AG04450 (cell line): ENCODE measurements around the gene NFIA. TPM values are rescaled to one million over a fixed set of nuclear protein-coding genes. Genes with fewer than 3 reads are reported as not detected.

Experiments used
- CTCF ChIA-PET: fragments of 300-600, 350-600 bp; formaldehyde crosslinking; extraction: SDS; loops from one replicate; lab custom pipeline; 2022; ENCODE audit warnings: antibody characterized with exemption, inconsistent platforms; lab: Charles Lee
- POLR2A ChIA-PET: fragments of 350-600 bp; formaldehyde crosslinking; extraction: SDS; loops from one replicate; lab custom pipeline; 2021; ENCODE audit warnings: antibody characterized with exemption, inconsistent platforms; lab: Yijun Ruan, JAX
- DNase-seq: peaks from one replicate; pipeline ENCODE4 v3.0.0-alpha.2; 2011; ENCODE audit warnings: low read depth, low spot score
- H3K27ac ChIP-seq: one replicate; pipeline ENCODE4 v1.5.1; 2012; ENCODE audit warnings: low read depth, low read length, control low read depth
- H3K27me3 ChIP-seq: one replicate; pipeline ENCODE4 v1.6.0; 2012; ENCODE audit warnings: low read length; ENCODE audit not compliant: control insufficient read depth, insufficient read depth
- H3K4me3 ChIP-seq: 2 replicates; pipeline ENCODE4 v1.5.1; 2011; ENCODE audit warnings: mild to moderate bottlenecking, low read depth, low read length, control low read depth
- H3K9me3 ChIP-seq: 2 replicates; pipeline ENCODE4 v1.5.1; 2012; ENCODE audit warnings: low read length; ENCODE audit not compliant: control insufficient read depth, insufficient read depth
- polyA plus RNA-seq: library from polyadenylated mRNA; depleted of rRNA; stranded (reverse); fragments of >200 nt; gene quantifications from 2 replicates; pipeline ENCODE4 v1.2.3, GENCODE V29; 2011
- TF ChIP-seq, protein P1 (sequence below): IDR thresholded peaks from 2 replicates; pipeline ENCODE4 v1.5.1; 2011; ENCODE audit warnings: low read depth, low read length, control low read depth, inconsistent platforms

NFIA gene
- polyA plus RNA-seq, 1 experiment = 3.9 TPM

- no peak overlapping the region for H3K4me3 ChIP-seq
- H3K27ac ChIP-seq = no peak overlapping the region
- CTCF ChIA-PET = interaction anchor here (1.5 kb wide), 1 partner anchor 83 kb away, joined by 4 read pairs; no protein-coding TSS in a partner anchor
- TF ChIP-seq, protein P1, sequence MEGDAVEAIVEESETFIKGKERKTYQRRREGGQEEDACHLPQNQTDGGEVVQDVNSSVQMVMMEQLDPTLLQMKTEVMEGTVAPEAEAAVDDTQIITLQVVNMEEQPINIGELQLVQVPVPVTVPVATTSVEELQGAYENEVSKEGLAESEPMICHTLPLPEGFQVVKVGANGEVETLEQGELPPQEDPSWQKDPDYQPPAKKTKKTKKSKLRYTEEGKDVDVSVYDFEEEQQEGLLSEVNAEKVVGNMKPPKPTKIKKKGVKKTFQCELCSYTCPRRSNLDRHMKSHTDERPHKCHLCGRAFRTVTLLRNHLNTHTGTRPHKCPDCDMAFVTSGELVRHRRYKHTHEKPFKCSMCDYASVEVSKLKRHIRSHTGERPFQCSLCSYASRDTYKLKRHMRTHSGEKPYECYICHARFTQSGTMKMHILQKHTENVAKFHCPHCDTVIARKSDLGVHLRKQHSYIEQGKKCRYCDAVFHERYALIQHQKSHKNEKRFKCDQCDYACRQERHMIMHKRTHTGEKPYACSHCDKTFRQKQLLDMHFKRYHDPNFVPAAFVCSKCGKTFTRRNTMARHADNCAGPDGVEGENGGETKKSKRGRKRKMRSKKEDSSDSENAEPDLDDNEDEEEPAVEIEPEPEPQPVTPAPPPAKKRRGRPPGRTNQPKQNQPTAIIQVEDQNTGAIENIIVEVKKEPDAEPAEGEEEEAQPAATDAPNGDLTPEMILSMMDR = no peak
- no peak for DNase-seq
- no peaks in the 10 kb centered on the region for H3K27me3 ChIP-seq
- H3K9me3 ChIP-seq = no peaks in the 10 kb centered on the region
- POLR2A ChIA-PET = no interaction called here
Observed at GRCh38 chr1:61132645-61133334, 50.4 kb downstream of the NFIA start.

DNA sequence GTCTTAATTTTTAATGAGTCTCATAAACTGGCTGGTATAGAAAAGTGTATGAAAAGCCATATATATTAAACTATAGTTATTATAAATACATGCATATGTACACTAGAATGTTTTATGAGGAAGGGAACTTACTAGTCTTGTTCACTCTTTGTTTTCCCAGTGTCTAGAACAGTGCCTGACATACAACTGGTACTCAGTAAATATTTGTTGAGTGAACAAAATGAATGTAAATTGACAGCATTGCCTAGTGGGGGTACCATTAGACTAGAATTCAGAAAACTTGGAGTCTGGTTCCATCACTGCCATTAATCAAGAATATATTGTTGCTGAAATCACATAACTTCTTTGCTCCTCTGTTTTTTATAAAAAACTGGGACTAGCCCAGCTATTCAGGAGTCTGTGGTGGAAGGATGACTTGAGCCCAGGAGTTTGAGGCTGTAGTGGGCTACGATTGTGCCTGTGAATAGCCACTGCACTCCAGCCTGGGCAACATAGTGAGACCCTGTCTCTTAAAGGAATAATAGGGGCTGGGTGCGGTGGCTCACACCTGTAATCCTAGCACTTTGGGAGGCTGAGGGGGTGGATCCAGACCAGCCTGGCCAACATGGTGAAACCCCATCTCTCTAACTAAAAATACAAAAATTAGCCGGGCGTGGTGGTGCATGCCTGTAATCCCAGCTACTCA is 51.1 kb downstream of the NFIA start:
- Histone ChIP-seq H3K9me3 (no peaks in the 10 kb centered on the region), H3K27ac (no peak overlapping the region), H3K4me3 (no peak overlapping the region), H3K27me3 (no peaks in the 10 kb centered on the region)
- TF ChIP-seq, protein P1 = no peak
- DNase-seq = no peak
- POLR2A ChIA-PET = no interaction called here
- CTCF ChIA-PET = no interaction called here

- no peak for DNase-seq
- Histone ChIP-seq H3K4me3 (no peak overlapping the region), H3K27me3 (no peaks in the 10 kb centered on the region), H3K27ac (no peak overlapping the region), H3K9me3 (no peaks in the 10 kb centered on the region)
- ChIA-PET POLR2A (no interaction called here), CTCF (no interaction called here)
- TF ChIP-seq, protein P1 = no peak
Observed at GRCh38 chr1:61135291-61135690, 52.9 kb downstream of the NFIA start.

GRCh38 chr1:61138305-61138704 is 55.9 kb downstream of the NFIA start:
- DNase-seq = no peak
- H3K4me3 ChIP-seq = no peak overlapping the region
- H3K27ac ChIP-seq = no peak overlapping the region
- no peaks in the 10 kb centered on the region for H3K9me3 ChIP-seq
- ChIA-PET POLR2A (no interaction called here), CTCF (no interaction called here)
- TF ChIP-seq, protein P1 = no peak
- H3K27me3 ChIP-seq = no peaks in the 10 kb centered on the region
